A673 (cell line): Measurements from ENCODE around the gene NIN. TPM values are rescaled to one million over a fixed set of nuclear protein-coding genes. Genes with fewer than 3 reads are reported as not detected.

Experiments
- BruUV-seq: library from RNA; stranded (reverse); fragments of 400-500 nt; replicated peaks from 2 replicates; lab custom pipeline; 2021; lab: Mats Ljungman, UMichigan
- CTCF ChIA-PET: fragments of 300-600 bp; sonication (Branson Sonifier 250); formaldehyde crosslinking; loops from one replicate; lab custom pipeline; 2022; ENCODE audit warnings: antibody characterized with exemption; lab: Charles Lee
- POLR2A ChIA-PET: fragments of 300-600 bp; sonication (Branson Sonifier 250); formaldehyde crosslinking; loops from one replicate; lab custom pipeline; 2022; ENCODE audit warnings: antibody characterized with exemption; ENCODE audit not compliant: low non-redundant PET; lab: Charles Lee
- DNase-seq: peaks from one replicate; pipeline ENCODE4 v3.0.0-alpha.2; 2015; ENCODE audit warnings: low spot score
- H3K27ac ChIP-seq: fragments of 200-600 bp; sonication (generic); 2 replicates; pipeline ENCODE4 v1.5.1; 2016; ENCODE audit warnings: mixed run types, low read depth, mild to moderate bottlenecking, mixed read lengths, antibody characterized with exemption, low read length; ENCODE audit not compliant: poor library complexity, severe bottlenecking
- H3K27me3 ChIP-seq: fragments of 200-600 bp; sonication (generic); replicated peaks from 2 replicates; pipeline ENCODE4 v1.6.1; 2017; ENCODE audit warnings: mixed run types, low read depth, mild to moderate bottlenecking, mixed read lengths, antibody characterized with exemption, low read length; ENCODE audit not compliant: insufficient read depth, poor library complexity
- H3K36me3 ChIP-seq: fragments of 200-600 bp; sonication (generic); 2 replicates; pipeline ENCODE4 v1.6.1; 2016; ENCODE audit warnings: mixed run types, mild to moderate bottlenecking, mixed read lengths, antibody characterized with exemption, low read length; ENCODE audit not compliant: insufficient read depth, poor library complexity, severe bottlenecking
- H3K4me1 ChIP-seq: fragments of 200-600 bp; sonication (generic); 2 replicates; pipeline ENCODE4 v1.6.1; 2017; ENCODE audit warnings: mixed run types, mild to moderate bottlenecking, mixed read lengths, antibody characterized with exemption, low read length; ENCODE audit not compliant: insufficient read depth, poor library complexity, severe bottlenecking
- H3K4me3 ChIP-seq: fragments of 200-600 bp; sonication (generic); 2 replicates; pipeline ENCODE4 v1.5.1; 2016; ENCODE audit warnings: low read depth, mixed run types, mild to moderate bottlenecking, mixed read lengths, low read length; ENCODE audit not compliant: poor library complexity, severe bottlenecking
- H3K9me3 ChIP-seq: fragments of 200-600 bp; sonication (generic); 2 replicates; pipeline ENCODE4 v1.6.1; 2016; ENCODE audit warnings: mixed run types, low read depth, mild to moderate bottlenecking, mixed read lengths, antibody characterized with exemption, low read length; ENCODE audit not compliant: poor library complexity, severe bottlenecking
- EZH2 ChIP-seq: fragments of 200-600 bp; sonication (generic); IDR thresholded peaks from 2 replicates; pipeline ENCODE4 v1.6.1; 2017; ENCODE audit warnings: borderline replicate concordance, low read depth, mild to moderate bottlenecking, mixed read lengths, antibody characterized with exemption, low read length; ENCODE audit not compliant: poor library complexity, severe bottlenecking
- intact Hi-C: fragments of 100-400 bp; cut with micrococcal nuclease; formaldehyde crosslinking; loops from one replicate; pipeline ENCODE4 v1.10.0; 2022; ENCODE audit not compliant: unreplicated experiment
- total RNA-seq: library from RNA; stranded (reverse); gene quantifications from 2 replicates; pipeline ENCODE4 v1.2.3, GENCODE V29; 2021
- TF ChIP-seq, protein P1 (sequence below): fragments of 300-800, 200-600 bp; sonication (generic); conservative IDR thresholded peaks from 2 replicates; pipeline ENCODE4 v1.5.1; 2017; ENCODE audit warnings: low read depth, mild to moderate bottlenecking, antibody characterized with exemption, low read length, moderate library complexity, mixed read lengths

NIN gene
- total RNA-seq, 1 experiment from 2014 or later = 63.5 TPM

DNA sequence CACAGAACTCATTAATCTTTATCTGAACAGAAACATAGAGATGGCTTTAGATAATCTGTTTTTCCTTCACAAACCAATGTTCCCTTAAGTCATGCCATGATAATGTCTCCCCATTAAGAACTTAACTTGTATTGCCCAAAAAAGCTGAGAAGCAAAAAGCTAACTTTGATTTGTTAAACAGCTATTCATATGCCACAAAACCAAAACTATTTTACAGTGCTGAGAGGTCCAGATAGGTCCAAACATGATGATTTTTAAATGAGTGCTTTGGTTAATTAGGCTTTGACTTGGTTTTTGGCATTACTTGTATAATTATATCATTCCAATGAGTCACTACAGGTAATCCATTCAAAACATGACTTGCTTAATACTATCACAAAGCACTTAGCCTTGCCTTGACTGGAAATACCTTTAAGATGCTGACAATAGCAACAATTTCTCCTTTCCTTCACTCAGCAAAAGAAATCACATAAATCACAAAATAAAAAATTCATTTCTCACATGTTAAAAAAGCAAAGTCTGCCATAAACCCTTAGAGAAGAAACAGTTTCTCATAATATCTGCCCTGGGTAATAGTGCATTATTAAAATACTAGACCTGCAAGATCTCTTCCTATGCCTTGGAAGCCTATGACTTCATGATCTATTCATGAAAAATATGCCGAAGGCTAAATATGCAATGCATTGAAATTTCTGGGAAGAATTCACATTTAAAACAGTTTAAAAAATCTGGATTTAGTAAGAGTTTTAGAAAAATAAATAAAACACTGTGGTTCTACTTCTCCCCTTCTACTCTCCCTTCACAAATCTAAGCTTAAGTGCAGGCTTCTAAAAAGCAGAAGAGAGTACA is 110.8 kb downstream of the NIN start:
- no peaks in the 10 kb centered on the region for H3K27me3 ChIP-seq
- CTCF ChIA-PET = no interaction called here
- TF ChIP-seq, protein P1, sequence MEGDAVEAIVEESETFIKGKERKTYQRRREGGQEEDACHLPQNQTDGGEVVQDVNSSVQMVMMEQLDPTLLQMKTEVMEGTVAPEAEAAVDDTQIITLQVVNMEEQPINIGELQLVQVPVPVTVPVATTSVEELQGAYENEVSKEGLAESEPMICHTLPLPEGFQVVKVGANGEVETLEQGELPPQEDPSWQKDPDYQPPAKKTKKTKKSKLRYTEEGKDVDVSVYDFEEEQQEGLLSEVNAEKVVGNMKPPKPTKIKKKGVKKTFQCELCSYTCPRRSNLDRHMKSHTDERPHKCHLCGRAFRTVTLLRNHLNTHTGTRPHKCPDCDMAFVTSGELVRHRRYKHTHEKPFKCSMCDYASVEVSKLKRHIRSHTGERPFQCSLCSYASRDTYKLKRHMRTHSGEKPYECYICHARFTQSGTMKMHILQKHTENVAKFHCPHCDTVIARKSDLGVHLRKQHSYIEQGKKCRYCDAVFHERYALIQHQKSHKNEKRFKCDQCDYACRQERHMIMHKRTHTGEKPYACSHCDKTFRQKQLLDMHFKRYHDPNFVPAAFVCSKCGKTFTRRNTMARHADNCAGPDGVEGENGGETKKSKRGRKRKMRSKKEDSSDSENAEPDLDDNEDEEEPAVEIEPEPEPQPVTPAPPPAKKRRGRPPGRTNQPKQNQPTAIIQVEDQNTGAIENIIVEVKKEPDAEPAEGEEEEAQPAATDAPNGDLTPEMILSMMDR = no peak
- TF ChIP-seq EZH2 = no peak
- DNase-seq = no peak
- no TSS peak for BruUV-seq
- no peaks in the 10 kb centered on the region for H3K9me3 ChIP-seq
- H3K4me3 ChIP-seq = no peak overlapping the region
- H3K4me1 ChIP-seq = no peaks in the 10 kb centered on the region
- POLR2A ChIA-PET = no interaction called here
- peaks cover 27% of the 10 kb centered on the region for H3K36me3 ChIP-seq
- H3K27ac ChIP-seq = no peak overlapping the region
- intact Hi-C loops = no loop called here

DNA sequence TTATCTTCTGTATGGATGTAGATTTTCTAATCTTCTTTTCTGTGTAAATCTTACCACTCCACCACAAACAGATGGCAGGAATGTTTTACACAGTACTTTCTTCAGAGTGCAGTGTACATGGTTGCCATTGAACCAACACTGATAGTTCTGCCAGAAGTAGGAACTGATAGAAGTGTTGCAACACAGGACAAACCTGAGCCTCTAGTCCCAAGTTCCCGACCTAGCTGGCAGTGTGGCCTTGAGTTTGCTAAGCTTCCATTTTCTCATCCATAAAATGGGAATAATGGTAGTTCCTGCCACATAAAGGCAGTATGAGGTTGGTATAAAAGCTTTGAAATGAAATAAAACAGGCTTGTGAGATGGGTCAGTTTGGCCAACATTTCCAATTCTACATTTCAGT is 112.0 kb downstream of the NIN start:
- Histone ChIP-seq H3K36me3 (peaks cover 16% of the 10 kb centered on the region), H3K4me3 (no peak overlapping the region), H3K27me3 (no peaks in the 10 kb centered on the region), H3K27ac (no peak overlapping the region), H3K9me3 (no peaks in the 10 kb centered on the region), H3K4me1 (no peaks in the 10 kb centered on the region)
- intact Hi-C loops = no loop called here
- CTCF ChIA-PET = no interaction called here
- TF ChIP-seq, protein P1 = no peak
- no peak for TF ChIP-seq EZH2
- BruUV-seq = no TSS peak
- DNase-seq = no peak
- POLR2A ChIA-PET = no interaction called here

DNA sequence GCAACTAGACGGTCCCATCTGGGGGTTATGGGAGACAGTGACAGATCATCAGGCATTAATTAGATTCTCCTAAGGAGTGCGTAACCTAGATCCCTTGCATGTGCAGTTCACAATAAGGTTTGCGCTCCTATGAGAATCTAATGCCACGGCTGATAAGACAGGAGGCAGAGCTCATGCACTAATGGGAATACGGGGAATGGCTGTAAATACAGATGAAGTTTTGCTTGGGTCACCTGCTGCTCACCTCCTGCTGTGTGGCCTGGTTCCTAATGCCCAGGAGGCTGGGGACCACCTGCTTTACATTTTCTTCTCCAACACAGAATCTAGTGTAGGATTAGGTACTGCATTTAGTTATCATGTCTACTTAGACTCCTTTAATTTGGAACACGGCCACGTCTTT is 113.2 kb downstream of the NIN start:
- no peaks in the 10 kb centered on the region for H3K27me3 ChIP-seq
- ChIA-PET CTCF (no interaction called here), POLR2A (no interaction called here)
- H3K4me3 ChIP-seq = no peak overlapping the region
- peaks cover 11% of the 10 kb centered on the region for H3K36me3 ChIP-seq
- intact Hi-C loops = no loop called here
- no TSS peak for BruUV-seq
- no peak for DNase-seq
- no peaks in the 10 kb centered on the region for H3K9me3 ChIP-seq
- no peaks in the 10 kb centered on the region for H3K4me1 ChIP-seq
- TF ChIP-seq, protein P1 = no peak
- no peak for TF ChIP-seq EZH2
- no peak overlapping the region for H3K27ac ChIP-seq
